GM12801 (cell line): ENCODE results near the gene ANLN.

ENCODE experiments used
- TF ChIP-seq, protein P1 (sequence below): IDR thresholded peaks from one replicate; pipeline ENCODE4 v1.5.1; 2011; ENCODE audit warnings: control low read depth; ENCODE audit not compliant: insufficient read length; ENCODE audit errors: extremely low read depth

ANLN gene

DNA sequence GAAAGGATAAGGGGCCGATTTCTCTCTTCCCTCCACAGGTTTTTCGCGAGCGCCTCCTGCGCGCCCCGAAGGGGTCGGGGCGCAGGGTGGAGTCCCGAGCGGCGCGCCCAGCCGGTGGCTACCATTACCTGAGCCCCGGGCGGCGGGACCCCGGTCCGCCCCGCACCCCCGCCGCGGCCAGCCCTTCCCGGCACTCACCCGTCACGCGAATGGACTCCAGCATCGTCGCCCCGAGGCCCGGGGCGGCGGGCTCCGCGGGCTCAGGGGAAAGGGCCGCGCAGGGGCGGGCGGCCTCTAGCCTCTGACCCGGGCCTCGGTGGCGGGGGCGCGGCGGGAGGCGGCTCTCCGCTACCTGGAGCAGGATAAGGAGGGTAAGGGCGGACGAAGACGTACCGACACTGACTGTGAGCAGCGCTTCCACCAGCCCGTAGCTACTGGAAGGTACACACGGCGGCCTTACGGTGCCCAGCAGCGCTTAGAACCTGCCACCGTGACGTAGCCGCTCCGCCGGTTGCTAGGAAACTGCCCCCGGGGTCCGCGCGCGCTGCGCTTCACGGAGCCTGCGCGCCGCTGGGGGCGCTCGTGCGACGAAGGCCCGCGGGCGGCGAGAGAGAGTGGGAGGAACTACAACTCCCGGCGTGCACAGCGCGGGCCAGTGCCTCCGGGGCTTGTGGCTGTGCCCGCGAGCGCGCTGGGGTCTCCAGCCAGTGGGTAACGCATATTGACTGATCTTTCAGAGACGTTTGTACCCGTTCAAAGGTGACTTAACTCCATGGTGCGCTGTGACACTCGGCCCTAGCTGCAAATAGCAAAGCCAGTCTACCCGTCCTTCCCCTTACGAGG is 22.7 kb upstream of the ANLN start:
- TF ChIP-seq, protein P1, sequence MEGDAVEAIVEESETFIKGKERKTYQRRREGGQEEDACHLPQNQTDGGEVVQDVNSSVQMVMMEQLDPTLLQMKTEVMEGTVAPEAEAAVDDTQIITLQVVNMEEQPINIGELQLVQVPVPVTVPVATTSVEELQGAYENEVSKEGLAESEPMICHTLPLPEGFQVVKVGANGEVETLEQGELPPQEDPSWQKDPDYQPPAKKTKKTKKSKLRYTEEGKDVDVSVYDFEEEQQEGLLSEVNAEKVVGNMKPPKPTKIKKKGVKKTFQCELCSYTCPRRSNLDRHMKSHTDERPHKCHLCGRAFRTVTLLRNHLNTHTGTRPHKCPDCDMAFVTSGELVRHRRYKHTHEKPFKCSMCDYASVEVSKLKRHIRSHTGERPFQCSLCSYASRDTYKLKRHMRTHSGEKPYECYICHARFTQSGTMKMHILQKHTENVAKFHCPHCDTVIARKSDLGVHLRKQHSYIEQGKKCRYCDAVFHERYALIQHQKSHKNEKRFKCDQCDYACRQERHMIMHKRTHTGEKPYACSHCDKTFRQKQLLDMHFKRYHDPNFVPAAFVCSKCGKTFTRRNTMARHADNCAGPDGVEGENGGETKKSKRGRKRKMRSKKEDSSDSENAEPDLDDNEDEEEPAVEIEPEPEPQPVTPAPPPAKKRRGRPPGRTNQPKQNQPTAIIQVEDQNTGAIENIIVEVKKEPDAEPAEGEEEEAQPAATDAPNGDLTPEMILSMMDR: no peak

DNA sequence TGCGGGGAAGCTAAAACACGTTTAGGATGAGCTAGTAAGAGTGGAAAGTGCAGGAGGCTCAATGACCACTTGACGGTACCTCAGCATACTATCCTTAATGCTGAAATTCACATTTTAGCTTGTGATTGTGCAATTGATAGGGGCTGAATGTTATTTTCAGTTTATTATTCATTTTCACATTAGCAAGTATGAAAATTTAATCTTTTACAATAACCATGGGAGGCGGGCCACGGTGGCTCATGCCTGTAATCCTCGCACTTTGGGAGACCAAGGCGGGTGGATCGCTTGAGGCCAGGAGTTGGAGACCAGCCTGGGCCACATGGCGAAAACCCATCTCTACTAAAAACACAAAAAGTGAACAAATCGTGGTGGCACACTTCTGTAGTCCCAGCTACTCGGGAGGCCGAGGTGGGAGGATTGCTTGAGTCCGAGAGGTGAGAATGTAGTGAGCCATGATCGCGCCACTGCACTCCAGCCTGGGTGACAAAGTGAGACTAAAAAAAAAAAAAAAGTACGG is 22.0 kb upstream of the ANLN start:
- TF ChIP-seq, protein P1: no peak

GRCh38 chr7:36368496-36368895 is 21.2 kb upstream of the ANLN start:
- TF ChIP-seq, protein P1: no peak

GRCh38 chr7:36369171-36369570 is 20.5 kb upstream of the ANLN start:
- TF ChIP-seq, protein P1: no peak

DNA sequence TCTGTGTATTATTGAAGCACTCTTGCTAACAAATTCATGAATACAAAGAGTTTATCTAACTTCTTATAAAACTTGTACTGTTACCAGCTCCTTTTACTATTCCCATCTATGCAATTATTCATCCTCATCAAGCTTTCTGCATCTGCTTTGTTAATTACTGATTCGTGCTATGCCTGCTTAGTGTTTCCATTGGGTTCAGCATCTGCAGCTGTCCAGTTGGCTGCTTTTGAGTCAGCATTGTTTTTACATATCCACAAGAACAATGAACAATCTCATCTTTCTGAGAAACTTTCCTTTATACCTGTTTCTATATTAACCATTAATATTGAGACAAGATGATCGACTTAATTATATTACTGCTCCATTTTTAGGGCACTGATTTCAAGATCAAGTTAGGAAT is 19.6 kb upstream of the ANLN start:
- TF ChIP-seq, protein P1: no peak

DNA sequence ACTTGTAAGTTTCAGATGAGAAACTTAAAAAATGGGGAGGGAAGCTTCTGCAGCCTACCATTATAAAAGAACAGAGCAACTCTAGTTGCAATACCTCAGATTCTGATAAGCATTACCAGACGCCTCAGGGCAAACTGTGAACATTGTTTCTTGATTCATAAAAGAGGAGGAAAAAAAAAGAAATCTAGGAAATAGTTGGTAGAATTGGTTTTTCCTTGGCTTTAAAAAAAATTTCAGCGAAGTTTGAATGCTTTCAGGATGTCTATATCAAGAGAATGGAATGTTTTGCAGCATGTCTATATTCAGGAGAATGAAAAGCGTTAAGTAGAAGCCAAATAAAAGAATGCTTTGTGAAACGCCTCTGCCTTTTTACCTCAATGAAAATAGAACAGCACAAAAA is 17.5 kb upstream of the ANLN start:
- TF ChIP-seq, protein P1: no peak

DNA sequence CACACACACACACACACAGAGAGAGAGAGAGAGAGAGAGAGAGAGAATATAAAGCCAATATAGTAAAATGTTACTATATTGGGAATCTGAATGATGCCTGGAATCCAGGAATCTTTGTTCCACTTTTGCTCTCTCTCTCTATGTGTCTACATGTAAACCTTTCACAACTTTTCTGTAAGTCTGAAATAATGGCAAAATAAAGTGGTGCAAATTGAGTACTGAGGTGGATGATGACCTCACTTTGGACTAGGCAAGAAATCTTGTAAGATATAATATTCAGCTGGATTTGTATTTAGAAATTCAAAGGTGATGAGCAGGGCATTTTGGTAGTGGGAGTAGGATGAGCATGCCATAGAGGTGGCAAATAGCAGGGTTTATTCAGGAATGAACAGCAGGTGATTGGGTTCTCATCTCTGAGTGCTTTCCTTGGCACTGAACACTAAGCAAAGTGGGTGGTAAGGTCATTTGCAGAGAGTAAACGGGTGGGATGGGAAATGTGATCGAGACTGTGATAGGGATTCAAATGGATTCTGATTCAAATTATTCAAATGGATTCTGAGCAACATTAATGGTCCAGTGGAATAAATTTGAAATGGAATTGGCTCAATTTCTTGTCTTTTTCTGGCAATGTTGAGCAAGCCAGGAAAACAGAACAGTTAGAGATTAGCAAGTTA is 9.7 kb upstream of the ANLN start:
- TF ChIP-seq, protein P1: no peak
